Panc1 (cell line): ENCODE data around the gene MTMR4. TPM values are rescaled to one million over a fixed set of nuclear protein-coding genes. Genes with fewer than 3 reads are reported as not detected.

ENCODE experiments used
- ATAC-seq: fragments of 200-7000 bp; cut with Tn5 transposase; 2 replicates; pipeline ENCODE4 v1.9.1; 2020; ENCODE audit warnings: mild to moderate bottlenecking, moderate library complexity
- BruUV-seq: library from RNA; stranded (reverse); fragments of 400-500 nt; replicated peaks from 2 replicates; lab custom pipeline; 2021; lab: Mats Ljungman, UMichigan
- CTCF ChIA-PET: fragments of 300-600 bp; sonication (Branson Sonifier 250); formaldehyde crosslinking; loops from one replicate; lab custom pipeline; 2022; ENCODE audit warnings: antibody characterized with exemption; lab: Charles Lee
- POLR2A ChIA-PET: fragments of 300-600 bp; sonication (Branson Sonifier 250); formaldehyde crosslinking; loops from one replicate; lab custom pipeline; 2022; ENCODE audit warnings: antibody characterized with exemption; lab: Charles Lee
- DNase-seq: peaks from one replicate; pipeline ENCODE4 v3.0.0-alpha.2; 2010; ENCODE audit warnings: low read depth, low spot score
- H3K27ac ChIP-seq: 2 replicates; pipeline ENCODE4 v1.5.1; 2011; ENCODE audit warnings: mild to moderate bottlenecking, low read length, inconsistent platforms
- H3K27me3 ChIP-seq: fragments of 200-500 bp; sonication (Bioruptor generic); 2 replicates; pipeline ENCODE4 v1.6.0; 2014; ENCODE audit warnings: low read length, inconsistent platforms; ENCODE audit not compliant: control insufficient read depth, insufficient read depth
- H3K36me3 ChIP-seq: fragments of 200-500 bp; sonication (Bioruptor generic); 2 replicates; pipeline ENCODE4 v1.5.1; 2014; ENCODE audit warnings: inconsistent platforms, mild to moderate bottlenecking, low read length, moderate library complexity; ENCODE audit not compliant: control insufficient read depth, insufficient read depth
- H3K4me1 ChIP-seq: 2 replicates; pipeline ENCODE4 v1.5.1; 2011; ENCODE audit warnings: inconsistent platforms, mild to moderate bottlenecking, low read length, moderate library complexity; ENCODE audit not compliant: control insufficient read depth, insufficient read depth
- H3K4me3 ChIP-seq, 2 experiments: 2 replicates each; pipeline ENCODE4 v1.5.1; 2011 to 2012; ENCODE audit warnings: low read depth in 2 of 2, low read length in 2 of 2, mild to moderate bottlenecking in 2 of 2, inconsistent platforms in 1 of 2, moderate library complexity in 1 of 2
- H3K9me3 ChIP-seq: fragments of 200-500 bp; sonication (Bioruptor generic); 2 replicates; pipeline ENCODE4 v1.5.1; 2014; ENCODE audit warnings: low read depth, mild to moderate bottlenecking, inconsistent platforms, low read length, moderate library complexity; ENCODE audit not compliant: control insufficient read depth, insufficient read depth
- CTCF ChIP-seq: fragments of 450-650 bp; IDR thresholded peaks from 2 replicates; pipeline ENCODE4 v1.5.1; 2017; ENCODE audit warnings: mild to moderate bottlenecking
- POLR2AphosphoS5 ChIP-seq: IDR thresholded peaks from 2 replicates; pipeline ENCODE4 v1.6.1; 2012; ENCODE audit warnings: mild to moderate bottlenecking, low read depth, low read length, moderate library complexity
- REST ChIP-seq, 2 experiments: IDR thresholded peaks; 2 replicates each; pipeline ENCODE4 v1.6.1; 2011 to 2012; ENCODE audit warnings: low read depth in 2 of 2, control low read depth in 1 of 2, low read length in 1 of 2, mild to moderate bottlenecking in 1 of 2, moderate library complexity in 1 of 2; ENCODE audit not compliant: insufficient read depth in 1 of 2
- SIN3A ChIP-seq: IDR thresholded peaks from 2 replicates; pipeline ENCODE4 v1.6.1; 2012; ENCODE audit warnings: low read depth, mild to moderate bottlenecking, low read length, moderate library complexity, borderline replicate concordance; ENCODE audit not compliant: insufficient read depth
- TCF7L2 ChIP-seq: IDR thresholded peaks from 2 replicates; pipeline ENCODE4 v1.6.1; 2011; ENCODE audit warnings: mild to moderate bottlenecking, low read depth, low read length, inconsistent platforms
- in situ Hi-C: cut with HindIII; loops from 2 replicates; pipeline ENCODE4 v1.10.0; 2016; ENCODE audit warnings: low sequenced_read_pairs, low pct_unique_long_range_greater_than_20kb
- intact Hi-C: fragments of 100-400 bp; cut with micrococcal nuclease; formaldehyde crosslinking; loops from one replicate; pipeline ENCODE4 v1.10.0; 2022; ENCODE audit not compliant: unreplicated experiment
- total RNA-seq: library from RNA; stranded (reverse); gene quantifications from one replicate; pipeline ENCODE4 v1.2.1, GENCODE V29; 2021; ENCODE audit not compliant: unreplicated experiment

The MTMR4 gene
- total RNA-seq, 1 experiment from 2014 or later, result 20.8 TPM

- ATAC-seq (no peak), DNase-seq (no peak)
- H3K4me1 ChIP-seq, result peaks cover 3% of the 10 kb centered on the region; the same call in 1 of the 2 replicates
- no peak overlapping the region for H3K4me3 ChIP-seq
- H3K9me3 ChIP-seq, result no peaks in the 10 kb centered on the region
- in situ Hi-C loops, result no loop called here
- POLR2A ChIA-PET, result interaction anchor here (0.6 kb wide), 1 partner anchor 95 kb away, joined by 3 read pairs; no protein-coding TSS in a partner anchor
- no peaks in the 10 kb centered on the region for H3K36me3 ChIP-seq
- CTCF ChIA-PET, result no interaction called here
- no peak overlapping the region for H3K27ac ChIP-seq
- H3K27me3 ChIP-seq, result no peaks in the 10 kb centered on the region
- BruUV-seq, result no TSS peak
- no peak for TF ChIP-seq REST (IDR thresholded peaks at IDR 0.05; ENCODE audit: insufficient read depth in 1 of 2, low read depth in 2 of 2, low read length in 1 of 2)
- no peak for TF ChIP-seq SIN3A
- no peak for TF ChIP-seq POLR2AphosphoS5
- TF ChIP-seq TCF7L2, result no peak
- TF ChIP-seq CTCF, result no peak
- intact Hi-C loops, result no loop called here
Observed at GRCh38 chr17:58536542-58536941, 22.1 kb upstream of the MTMR4 start.

- DNase-seq, result no peak
- no TSS peak for BruUV-seq
- no peak for TF ChIP-seq SIN3A
- no peak for TF ChIP-seq REST (IDR thresholded peaks at IDR 0.05; ENCODE audit: insufficient read depth in 1 of 2, low read depth in 2 of 2, low read length in 1 of 2)
- no peak for TF ChIP-seq POLR2AphosphoS5
- no peak for TF ChIP-seq TCF7L2
- no peak for TF ChIP-seq CTCF
- ChIA-PET POLR2A (no interaction called here), CTCF (no interaction called here)
- Histone ChIP-seq H3K27ac (no peak overlapping the region), H3K9me3 (no peaks in the 10 kb centered on the region), H3K4me1 (peaks cover 3% of the 10 kb centered on the region; the same call in 1 of the 2 replicates), H3K4me3 (no peak overlapping the region), H3K36me3 (no peaks in the 10 kb centered on the region), H3K27me3 (no peaks in the 10 kb centered on the region)
- intact Hi-C loops, result no loop called here
- no peak for ATAC-seq
- in situ Hi-C loops, result no loop called here
Observed at GRCh38 chr17:58535431-58535830, 21.0 kb upstream of the MTMR4 start.
